HEK293T (cell line): ENCODE measurements around the gene ADTRP.

ENCODE experiments used
- CTCF ChIA-PET: fragments of 350-600 bp; formaldehyde crosslinking; extraction: SDS; loops from one replicate; lab custom pipeline; 2021; ENCODE audit warnings: antibody characterized with exemption, inconsistent platforms; lab: Yijun Ruan, JAX
- POLR2A ChIA-PET: fragments of 350-600 bp; formaldehyde crosslinking; extraction: SDS; loops from one replicate; lab custom pipeline; 2020; ENCODE audit warnings: antibody characterized with exemption, inconsistent platforms; lab: Yijun Ruan, JAX
- DNase-seq: peaks from one replicate; pipeline ENCODE4 v3.0.0; 2012; ENCODE audit warnings: mixed read lengths; ENCODE audit errors: extremely low spot score
- ARNT ChIP-seq: fragments of 450-650 bp; IDR thresholded peaks from 2 replicates; pipeline ENCODE4 v1.6.1; 2017; ENCODE audit warnings: mild to moderate bottlenecking
- BHLHE40 ChIP-seq: fragments of 450-650 bp; IDR thresholded peaks from 2 replicates; pipeline ENCODE4 v1.6.1; 2016; ENCODE audit warnings: mild to moderate bottlenecking, moderate library complexity, borderline replicate concordance
- CTBP1 ChIP-seq: fragments of 450-650 bp; IDR thresholded peaks from 2 replicates; pipeline ENCODE4 v1.6.1; 2016; ENCODE audit warnings: borderline replicate concordance
- ELF4 ChIP-seq: fragments of 450-650 bp; IDR thresholded peaks from 2 replicates; pipeline ENCODE4 v1.6.1; 2017; ENCODE audit warnings: antibody characterized with exemption
- FOXA1 ChIP-seq: fragments of 450-650 bp; IDR thresholded peaks from 2 replicates; pipeline ENCODE4 v1.6.1; 2016; ENCODE audit warnings: mild to moderate bottlenecking
- FOXK2 ChIP-seq: fragments of 450-650 bp; IDR thresholded peaks from 2 replicates; pipeline ENCODE4 v1.6.1; 2016; ENCODE audit warnings: mild to moderate bottlenecking
- FOXM1 ChIP-seq: fragments of 450-650 bp; IDR thresholded peaks from 2 replicates; pipeline ENCODE4 v1.6.1; 2017; ENCODE audit warnings: mild to moderate bottlenecking, borderline replicate concordance
- HDGF ChIP-seq: fragments of 450-650 bp; IDR thresholded peaks from 2 replicates; pipeline ENCODE4 v1.6.1; 2017; ENCODE audit warnings: antibody characterized with exemption, borderline replicate concordance
- L3MBTL2 ChIP-seq: fragments of 450-650 bp; conservative IDR thresholded peaks from 2 replicates; pipeline ENCODE4 v1.6.1; 2016; ENCODE audit warnings: mild to moderate bottlenecking
- LEF1 ChIP-seq: fragments of 450-650 bp; IDR thresholded peaks from 2 replicates; pipeline ENCODE4 v1.6.1; 2017; ENCODE audit warnings: mild to moderate bottlenecking, borderline replicate concordance
- NFRKB ChIP-seq: fragments of 450-650 bp; IDR thresholded peaks from 2 replicates; pipeline ENCODE4 v1.6.1; 2016; ENCODE audit warnings: mild to moderate bottlenecking, moderate library complexity
- SP1 ChIP-seq: fragments of 450-650 bp; IDR thresholded peaks from 2 replicates; pipeline ENCODE4 v1.6.1; 2017
- SUZ12 ChIP-seq: fragments of 450-650 bp; IDR thresholded peaks from 2 replicates; pipeline ENCODE4 v1.6.1; 2016; ENCODE audit warnings: mild to moderate bottlenecking
- TARDBP ChIP-seq: fragments of 450-650 bp; IDR thresholded peaks from 2 replicates; pipeline ENCODE4 v1.6.1; 2016
- ZNF384 ChIP-seq: fragments of 450-650 bp; IDR thresholded peaks from 2 replicates; pipeline ENCODE4 v1.6.1; 2016
- TF ChIP-seq, protein P1 (sequence below): fragments of 450-650 bp; IDR thresholded peaks from 2 replicates; pipeline ENCODE4 v1.6.1; 2016

ADTRP gene

DNA sequence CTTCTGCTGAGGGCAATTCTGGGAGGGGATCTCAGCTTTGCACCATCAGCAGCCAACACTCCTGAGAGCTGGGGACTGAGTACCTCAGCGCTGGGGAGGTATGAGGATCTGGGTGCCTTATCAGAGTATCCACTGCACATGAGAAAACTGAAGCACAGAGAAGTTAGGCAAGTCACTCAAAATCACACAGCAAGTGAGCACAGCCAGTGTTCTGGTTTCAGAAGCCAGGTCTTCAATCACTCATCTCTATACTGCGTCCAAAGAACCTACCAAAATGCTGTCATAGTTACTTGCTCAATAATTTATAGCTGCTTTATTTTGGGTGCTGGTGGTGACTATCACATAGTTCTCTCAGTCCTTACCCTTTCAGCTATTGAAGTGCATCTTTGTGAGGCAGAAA lies 5.0 kb downstream of the ADTRP start:
- ChIA-PET POLR2A (no interaction called here), CTCF (no interaction called here)
- TF ChIP-seq NFRKB (no peak), L3MBTL2 (no peak), SUZ12 (no peak), SP1 (no peak), ZNF384 (no peak), FOXA1 (no peak), ARNT (no peak), FOXM1 (no peak), HDGF (no peak), FOXK2 (no peak), BHLHE40 (no peak), ELF4 (no peak), TARDBP (no peak), LEF1 (no peak), CTBP1 (no peak)
- TF ChIP-seq, protein P1, sequence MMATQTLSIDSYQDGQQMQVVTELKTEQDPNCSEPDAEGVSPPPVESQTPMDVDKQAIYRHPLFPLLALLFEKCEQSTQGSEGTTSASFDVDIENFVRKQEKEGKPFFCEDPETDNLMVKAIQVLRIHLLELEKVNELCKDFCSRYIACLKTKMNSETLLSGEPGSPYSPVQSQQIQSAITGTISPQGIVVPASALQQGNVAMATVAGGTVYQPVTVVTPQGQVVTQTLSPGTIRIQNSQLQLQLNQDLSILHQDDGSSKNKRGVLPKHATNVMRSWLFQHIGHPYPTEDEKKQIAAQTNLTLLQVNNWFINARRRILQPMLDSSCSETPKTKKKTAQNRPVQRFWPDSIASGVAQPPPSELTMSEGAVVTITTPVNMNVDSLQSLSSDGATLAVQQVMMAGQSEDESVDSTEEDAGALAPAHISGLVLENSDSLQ = no peak

DNA sequence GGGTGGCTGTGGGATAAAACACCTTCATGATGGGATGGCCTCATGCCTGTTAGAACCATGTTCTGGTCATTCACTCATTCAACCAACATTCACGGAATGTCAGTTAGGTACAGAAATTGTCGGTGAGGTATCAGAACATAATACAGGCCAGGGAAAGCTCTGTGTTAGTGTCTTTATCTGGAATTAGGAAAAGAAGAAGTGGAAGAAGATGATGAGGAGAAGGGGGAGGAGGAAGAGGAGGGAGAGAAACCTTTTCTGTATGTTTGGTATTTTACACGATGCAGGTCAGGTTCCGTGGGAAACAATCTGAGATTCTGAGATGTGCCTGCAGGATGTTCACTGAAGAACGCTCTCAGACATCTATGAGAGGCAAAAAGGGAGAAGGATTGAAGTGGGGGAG lies 5.6 kb downstream of the ADTRP start:
- ChIA-PET POLR2A (no interaction called here), CTCF (interaction anchor here (0.6 kb wide), 1 partner anchor 377 kb away, joined by 3 read pairs; no protein-coding TSS in a partner anchor)
- DNase-seq = no peak
- no peak for TF ChIP-seq SP1
- TF ChIP-seq HDGF = no peak
- no peak for TF ChIP-seq BHLHE40
- TF ChIP-seq, protein P1 = no peak
- TF ChIP-seq ARNT = no peak
- TF ChIP-seq SUZ12 = no peak
- TF ChIP-seq ELF4 = no peak
- TF ChIP-seq NFRKB = no peak

More for the DNA sequence above, 5.0 kb downstream of the ADTRP start:
- DNase-seq = no peak

DNA sequence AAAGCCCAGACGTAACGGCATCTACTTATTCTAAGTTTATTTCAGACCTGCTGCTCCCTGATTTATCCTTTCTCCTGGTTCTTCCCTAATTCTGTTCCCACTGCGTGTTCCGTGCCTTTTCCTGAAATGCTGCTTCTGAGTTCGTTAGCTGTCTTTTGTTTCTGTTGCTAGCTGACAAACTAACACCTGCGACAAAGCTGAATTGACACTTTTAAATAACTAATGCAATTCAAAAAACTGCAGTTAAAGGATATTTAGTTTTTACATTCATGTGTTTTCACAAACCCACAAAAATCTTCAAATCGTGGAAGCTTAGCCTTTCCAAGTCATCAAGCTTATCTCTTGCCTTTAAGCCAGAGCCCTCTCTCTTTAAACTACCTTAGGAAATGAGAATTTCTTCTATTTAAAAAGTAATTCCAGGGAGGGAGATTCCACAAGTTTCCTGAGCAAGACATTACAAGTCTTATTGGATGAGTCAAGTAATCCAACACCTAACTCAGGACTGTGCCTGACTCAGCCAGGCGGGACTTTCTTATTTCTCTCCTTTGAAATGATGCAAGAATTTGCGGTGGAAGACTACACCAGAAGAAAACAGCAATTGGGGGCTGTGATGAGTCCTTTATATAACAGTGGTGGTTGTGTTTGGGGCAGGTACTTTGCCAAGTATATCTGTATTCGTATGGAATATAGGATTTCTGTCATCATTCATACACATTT lies 6.3 kb downstream of the ADTRP start:
- DNase-seq = no peak
- CTCF ChIA-PET = no interaction called here
- TF ChIP-seq ELF4 (no peak), FOXA1 (no peak), ARNT (no peak), FOXK2 (no peak)
- TF ChIP-seq, protein P1 = no peak
- POLR2A ChIA-PET = no interaction called here

DNA sequence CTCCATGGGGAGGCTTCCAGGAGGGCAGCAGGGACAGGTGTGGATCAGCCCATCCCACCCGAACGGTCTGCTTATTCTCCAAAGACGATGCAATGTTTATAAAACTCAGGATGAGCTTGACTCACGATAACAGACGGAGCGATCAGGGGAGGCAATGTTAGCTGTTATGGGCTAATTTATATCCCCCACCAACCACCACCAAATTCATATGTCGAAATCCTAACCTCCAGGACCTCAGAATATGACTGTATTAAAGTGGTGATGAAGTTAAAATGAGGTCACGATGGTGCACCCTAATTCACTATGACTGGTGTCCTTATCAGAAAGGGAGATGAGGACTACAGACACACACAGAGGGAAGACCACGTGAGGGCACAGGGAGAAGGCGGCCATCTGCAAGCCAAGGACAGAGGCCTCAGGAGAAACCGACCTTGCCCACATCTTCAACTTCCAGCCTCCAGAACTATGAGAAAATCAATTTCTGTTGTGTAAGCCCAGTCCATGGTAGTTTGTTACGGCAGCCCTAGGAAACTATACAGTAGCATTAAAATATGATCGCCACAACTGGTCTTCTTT lies 7.0 kb downstream of the ADTRP start:
- CTCF ChIA-PET = no interaction called here
- no peak for DNase-seq
- POLR2A ChIA-PET = interaction anchor here (0.9 kb wide), 2 partner anchors 8 to 25 kb away, joined by 3 read pairs; no protein-coding TSS in a partner anchor
- TF ChIP-seq L3MBTL2 (no peak), BHLHE40 (no peak), SP1 (no peak)

DNA sequence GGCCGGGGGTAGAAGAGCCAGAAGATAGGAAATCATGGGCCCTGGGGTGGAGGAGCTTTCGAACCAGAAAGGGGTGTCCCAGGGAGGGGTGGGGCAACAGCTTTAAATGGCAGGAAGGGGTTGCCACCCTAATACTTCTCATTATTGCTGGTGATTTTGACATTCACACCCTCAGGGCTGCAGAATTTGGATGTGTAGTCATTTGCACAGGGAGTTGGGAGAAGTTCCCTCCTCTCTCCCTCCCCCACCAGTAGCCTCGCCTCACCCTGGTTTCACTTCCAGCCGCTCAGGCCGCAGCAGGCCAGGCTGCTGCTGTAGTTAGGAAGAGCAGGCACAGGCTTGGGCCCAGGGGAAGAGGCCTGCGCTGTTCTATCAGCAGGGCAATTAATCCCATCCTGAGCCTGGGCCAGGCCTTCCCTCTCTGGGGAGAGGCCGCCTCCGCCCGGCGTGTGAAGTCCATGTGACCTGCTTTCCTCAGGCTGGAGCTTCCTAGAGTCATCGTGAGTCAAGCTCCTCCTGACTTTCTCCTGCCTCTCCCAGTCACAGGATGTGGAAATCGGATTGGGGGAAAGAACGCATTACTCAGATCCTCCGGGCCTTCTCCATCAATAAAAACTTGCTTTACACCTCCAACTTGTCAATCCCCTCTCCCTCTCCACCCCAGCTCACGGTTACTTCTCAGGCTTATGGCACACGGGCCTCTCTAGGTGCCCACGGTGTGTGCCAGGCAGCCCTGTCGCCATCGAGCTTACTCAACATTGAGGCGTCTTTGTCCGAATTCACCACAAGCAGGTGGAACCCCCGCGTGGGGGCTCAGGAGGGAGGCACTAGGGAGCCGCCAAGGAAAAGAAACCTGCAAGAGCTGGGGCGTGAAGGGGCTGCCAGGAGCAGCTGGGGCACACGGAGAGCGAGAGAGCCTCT lies 7.8 kb downstream of the ADTRP start:
- DNase-seq = peak; percentile 28
- TF ChIP-seq FOXM1 (no peak), SUZ12 (no peak), CTBP1 (no peak), TARDBP (no peak), HDGF (no peak), SP1 (no peak), ZNF384 (no peak), L3MBTL2 (no peak), NFRKB (no peak), ARNT (no peak), FOXK2 (no peak), BHLHE40 (no peak), FOXA1 (no peak), LEF1 (no peak)
- TF ChIP-seq, protein P1 = no peak
- CTCF ChIA-PET = no interaction called here
- POLR2A ChIA-PET = interaction anchor here (0.9 kb wide), 2 partner anchors 9 to 24 kb away, joined by 3 read pairs; no protein-coding TSS in a partner anchor
